Transverse colon (tissue), 4 donors: ENCODE measurements around the gene CFAP99.

Experiments used
- CTCF ChIP-seq, 5 experiments: fragments of 200-600 bp in 3 of 5; fragments of 450-650 bp in 2 of 5; sonication (generic) in 3 of 5; IDR thresholded peaks; 1 replicate in 2 of 5; 2 replicates in 3 of 5; pipeline ENCODE4 v1.5.1; 2016 to 2017; ENCODE audit warnings: antibody characterized with exemption in 5 of 5, inconsistent platforms in 3 of 5, mild to moderate bottlenecking in 2 of 5, moderate library complexity in 1 of 5
- POLR2AphosphoS5 ChIP-seq, 3 donors: sonication (generic); formaldehyde crosslinking; IDR thresholded peaks; one replicate each; pipeline ENCODE4 v1.6.1; 2016; ENCODE audit warnings: antibody characterized with exemption in 3 of 3

DNA sequence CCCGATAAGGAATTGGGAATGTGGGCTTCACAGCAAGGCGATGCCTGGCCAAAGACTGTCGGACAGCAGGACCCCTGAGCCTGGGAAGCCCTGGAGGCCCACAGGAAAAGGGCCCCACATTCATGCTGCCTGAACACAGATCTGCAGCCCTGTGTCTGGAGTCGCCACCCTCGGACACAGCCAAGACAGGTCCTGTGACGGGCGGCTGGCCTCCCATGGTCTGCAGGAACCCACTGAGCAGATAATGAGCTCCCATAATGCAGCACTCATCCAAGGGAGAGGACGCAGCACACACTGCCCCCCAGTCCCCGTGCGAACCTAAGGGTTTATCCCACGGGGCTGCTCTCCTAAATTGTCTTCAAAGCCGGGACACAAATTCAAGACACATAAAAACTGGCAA lies 30.9 kb upstream of the CFAP99 start:
- no peak for TF ChIP-seq CTCF (IDR thresholded peaks at IDR 0.05)
- no peak for TF ChIP-seq POLR2AphosphoS5 (IDR thresholded peaks at IDR 0.05)
